NCI-H1436 treated with DMSO at 0.1 percent for 48 hours (cell line): ENCODE results near the gene SIVA1.

Experiments
- DNase-seq: peaks from one replicate; lab custom pipeline; 2025; lab: John Stamatoyannopoulos, UW

Gene SIVA1, protein sequence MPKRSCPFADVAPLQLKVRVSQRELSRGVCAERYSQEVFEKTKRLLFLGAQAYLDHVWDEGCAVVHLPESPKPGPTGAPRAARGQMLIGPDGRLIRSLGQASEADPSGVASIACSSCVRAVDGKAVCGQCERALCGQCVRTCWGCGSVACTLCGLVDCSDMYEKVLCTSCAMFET

DNA sequence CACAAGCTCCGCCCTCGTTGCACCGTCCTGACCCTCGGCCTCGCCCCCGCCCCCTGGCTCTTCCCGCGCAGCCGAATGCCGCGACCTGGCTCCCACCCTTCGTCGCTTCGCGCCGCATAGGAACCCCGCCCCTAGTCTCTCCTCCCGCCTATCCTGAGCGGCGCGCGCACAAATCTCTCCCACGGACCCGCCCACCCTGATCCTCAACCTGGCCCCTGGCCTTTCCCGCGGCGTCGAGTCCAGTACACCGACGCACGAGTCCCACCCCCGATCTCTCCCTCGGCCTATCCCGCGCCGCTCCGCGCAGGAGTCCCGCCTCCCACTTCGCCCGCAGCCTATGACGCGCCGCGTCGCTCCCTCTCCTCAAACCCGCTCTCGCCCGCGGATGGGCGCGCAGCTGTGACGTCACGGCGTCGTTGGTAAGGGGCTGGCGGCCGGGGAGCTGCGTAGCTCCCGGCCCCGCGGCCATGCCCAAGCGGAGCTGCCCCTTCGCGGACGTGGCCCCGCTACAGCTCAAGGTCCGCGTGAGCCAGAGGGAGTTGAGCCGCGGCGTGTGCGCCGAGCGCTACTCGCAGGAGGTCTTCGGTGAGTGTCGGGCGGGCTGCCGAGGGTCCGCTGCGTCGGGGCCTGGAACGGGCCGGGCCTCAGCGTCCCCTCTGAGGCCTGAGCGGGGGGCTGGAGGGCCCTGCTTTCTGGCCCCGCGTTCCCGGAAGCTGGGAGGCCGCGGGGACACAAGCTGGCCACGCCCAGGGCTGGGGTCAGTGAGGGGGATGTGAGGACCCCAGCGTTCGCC lies at the start of gene SIVA1:
Gene SIVA1, plus strand, starts transcription at position 413 of the 793 bp plus-strand sequence. Its CDS starts 55 bp downstream, at position 468.
- DNase-seq, result peak; percentile 87

DNA sequence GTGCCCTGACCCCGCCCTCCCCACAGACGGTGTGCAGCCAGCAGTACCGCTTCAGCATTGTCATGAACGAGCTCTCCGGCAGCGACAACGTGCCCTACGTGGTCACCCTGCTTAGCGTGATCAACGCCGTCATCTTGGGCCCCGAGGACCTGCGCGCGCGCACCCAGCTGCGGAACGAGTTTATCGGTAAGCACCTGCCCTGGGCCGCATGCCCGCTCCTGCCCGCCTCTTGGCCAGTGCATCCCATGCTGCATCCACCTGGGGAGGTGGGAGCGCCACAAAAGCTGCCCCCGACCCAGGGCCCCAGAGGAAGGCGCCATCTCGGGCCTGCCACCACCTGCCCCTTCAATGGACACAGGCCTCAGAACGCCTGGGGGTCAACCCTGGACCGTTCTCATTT lies 49.7 kb upstream of the SIVA1 start:
- no peak for DNase-seq

DNA sequence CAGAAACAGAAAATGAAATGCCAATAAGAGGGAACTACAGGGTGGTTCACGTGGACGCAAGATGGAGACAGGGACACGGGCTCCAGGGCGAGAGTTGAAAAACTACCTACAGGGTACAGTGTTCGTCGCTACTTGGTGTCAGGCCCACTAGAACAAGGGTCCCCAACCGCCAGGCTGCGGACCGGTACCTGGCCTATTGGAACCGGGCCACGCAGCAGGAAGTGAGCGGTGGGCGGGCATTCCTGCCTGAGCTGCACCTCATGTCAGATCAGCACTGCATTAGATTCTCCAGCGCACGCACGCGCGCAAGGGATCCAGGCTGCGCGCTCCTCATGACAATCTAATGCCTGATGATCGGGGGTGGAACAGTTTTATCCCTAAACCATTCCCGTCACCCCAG lies 48.7 kb upstream of the SIVA1 start:
- no peak for DNase-seq

DNA sequence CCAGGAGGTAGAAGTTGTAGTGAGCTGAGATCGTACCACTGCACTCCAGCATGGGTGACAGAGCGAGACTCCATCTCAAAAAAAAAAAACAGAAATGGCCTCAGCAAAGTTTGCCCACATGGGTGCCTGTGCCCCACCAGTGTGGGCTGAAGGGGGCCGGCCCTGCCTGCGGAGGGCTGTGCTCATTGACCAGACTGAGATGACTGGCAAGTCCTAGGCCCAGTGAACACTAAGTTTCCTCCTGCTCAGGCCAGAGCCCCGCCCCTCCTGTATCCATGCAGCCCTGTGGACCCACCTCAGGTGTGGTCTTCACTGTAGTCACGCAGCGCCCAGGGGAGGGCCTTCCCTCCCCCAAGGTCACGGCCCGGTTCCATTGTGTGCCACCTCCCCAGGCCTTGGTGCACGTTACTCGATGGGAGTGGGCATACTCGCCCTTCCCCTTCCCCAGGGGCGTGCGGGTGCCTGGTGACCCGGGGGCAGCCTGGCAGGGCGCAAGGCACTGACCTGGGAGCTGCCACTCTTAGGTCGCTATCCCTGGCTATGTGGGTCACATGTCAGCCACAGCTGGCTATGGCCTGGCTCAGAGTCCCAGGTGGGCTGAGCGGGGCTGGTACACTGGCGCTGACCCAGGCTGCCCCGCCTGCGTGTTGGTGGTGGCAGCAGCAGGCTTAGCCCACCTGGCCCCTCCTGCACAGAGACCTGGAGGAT lies 47.5 kb upstream of the SIVA1 start:
- DNase-seq, result no peak

DNA sequence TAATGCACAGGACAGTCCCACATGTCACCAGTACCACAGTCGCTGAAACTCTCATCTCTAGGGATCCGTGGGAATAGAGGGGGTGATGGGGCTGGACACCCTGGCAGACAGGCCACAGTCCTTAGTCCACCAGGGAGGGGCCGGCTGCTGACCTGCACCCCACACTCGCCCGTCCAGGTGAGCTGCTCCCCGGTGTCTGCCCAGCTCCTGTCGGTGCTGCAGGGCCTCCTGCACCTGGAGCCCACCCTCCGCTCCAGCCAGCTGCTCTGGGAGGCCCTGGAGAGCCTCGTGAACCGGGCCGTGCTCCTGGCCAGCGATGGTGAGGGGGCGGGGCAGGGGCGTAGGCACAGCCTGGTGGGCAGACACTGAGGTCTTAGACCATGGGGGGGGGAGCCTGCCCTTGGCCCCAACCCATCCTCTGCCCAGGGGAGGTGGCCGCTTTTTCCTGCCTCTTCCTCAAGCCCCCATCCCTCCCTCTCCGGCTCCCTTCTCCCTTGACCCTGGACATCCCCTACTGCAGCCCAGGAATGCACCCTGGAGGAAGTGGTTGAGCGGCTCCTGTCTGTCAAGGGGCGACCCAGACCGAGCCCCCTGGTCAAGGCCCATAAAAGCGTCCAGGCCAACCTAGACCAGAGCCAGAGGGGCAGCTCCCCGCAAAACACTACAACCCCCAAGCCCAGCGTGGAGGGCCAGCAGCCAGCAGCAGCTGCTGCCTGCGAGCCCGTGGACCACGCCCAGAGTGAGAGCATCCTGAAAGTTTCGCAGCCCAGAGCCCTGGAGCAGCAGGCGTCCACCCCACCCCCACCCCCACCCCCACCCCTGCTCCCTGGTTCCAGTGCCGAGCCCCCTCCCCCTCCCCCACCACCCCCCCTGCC lies 46.0 kb upstream of the SIVA1 start:
- DNase-seq, result no peak

DNA sequence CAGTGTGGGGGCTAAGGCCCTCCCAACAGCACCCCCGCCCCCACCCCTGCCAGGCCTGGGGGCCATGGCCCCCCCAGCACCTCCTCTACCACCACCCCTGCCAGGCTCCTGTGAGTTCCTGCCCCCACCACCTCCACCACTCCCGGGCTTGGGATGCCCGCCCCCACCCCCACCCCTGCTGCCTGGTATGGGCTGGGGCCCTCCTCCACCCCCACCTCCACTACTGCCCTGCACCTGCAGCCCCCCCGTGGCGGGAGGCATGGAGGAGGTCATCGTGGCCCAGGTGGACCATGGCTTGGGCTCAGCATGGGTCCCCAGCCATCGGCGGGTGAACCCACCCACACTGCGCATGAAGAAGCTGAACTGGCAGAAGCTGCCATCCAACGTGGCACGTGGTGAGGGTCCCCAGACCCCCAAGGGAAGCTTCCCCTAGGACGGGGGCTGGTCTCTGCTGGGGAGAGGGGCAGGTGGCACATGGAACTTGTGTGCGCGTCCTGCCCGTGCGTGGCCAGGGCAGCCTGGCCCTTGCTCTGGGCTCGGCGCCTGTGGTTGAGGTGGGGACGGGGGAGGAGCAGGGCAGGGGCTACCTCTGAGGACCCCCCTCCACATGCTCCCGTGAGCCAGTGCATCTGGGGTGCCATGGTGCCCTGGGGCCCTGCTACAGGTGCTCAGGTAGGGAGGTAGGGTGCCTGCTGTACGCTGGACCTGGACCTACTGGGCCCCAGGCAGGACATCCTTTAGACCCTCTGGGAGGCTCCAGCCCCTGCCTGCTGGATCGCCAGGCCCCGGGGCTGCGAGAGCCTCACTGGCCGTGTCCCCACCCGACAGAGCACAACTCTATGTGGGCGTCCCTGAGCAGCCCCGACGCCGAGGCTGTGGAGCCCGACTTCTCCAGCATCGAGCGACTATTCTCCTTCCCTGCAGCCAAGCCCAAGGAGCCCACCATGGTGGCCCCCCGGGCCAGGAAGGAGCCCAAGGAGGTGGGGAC lies 45.0 kb upstream of the SIVA1 start:
- DNase-seq, result no peak

DNA sequence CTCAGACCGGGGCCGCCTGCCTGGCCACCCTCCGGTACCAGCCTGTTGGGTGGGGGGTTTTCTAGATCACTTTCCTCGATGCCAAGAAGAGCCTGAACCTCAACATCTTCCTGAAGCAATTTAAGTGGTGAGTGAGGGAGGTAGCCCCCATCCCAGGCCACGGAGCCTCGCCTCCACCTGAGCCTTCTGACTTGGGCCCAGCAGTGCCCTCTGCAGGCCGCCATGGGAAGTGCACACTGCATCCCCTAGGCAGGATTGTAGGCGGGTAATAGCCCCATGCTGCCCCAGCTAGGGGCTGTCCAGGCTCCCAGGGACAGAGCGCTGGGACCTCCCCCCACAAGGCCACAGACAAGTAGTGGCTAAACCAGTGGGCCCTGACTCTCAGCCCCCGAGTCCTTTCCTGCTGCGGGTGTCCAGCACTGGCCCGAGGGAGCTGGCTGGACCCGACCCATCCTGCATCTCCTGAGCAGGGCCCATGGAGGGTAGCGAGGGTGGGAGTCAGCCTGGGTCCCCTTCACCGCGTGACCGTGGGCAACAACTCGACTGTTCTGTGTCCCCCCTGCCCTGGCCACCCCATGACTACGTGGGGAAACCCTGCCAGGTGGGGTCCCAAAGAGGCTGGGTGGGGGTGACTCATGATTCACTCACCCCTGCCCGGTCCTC lies 44.2 kb upstream of the SIVA1 start:
- no peak for DNase-seq

DNA sequence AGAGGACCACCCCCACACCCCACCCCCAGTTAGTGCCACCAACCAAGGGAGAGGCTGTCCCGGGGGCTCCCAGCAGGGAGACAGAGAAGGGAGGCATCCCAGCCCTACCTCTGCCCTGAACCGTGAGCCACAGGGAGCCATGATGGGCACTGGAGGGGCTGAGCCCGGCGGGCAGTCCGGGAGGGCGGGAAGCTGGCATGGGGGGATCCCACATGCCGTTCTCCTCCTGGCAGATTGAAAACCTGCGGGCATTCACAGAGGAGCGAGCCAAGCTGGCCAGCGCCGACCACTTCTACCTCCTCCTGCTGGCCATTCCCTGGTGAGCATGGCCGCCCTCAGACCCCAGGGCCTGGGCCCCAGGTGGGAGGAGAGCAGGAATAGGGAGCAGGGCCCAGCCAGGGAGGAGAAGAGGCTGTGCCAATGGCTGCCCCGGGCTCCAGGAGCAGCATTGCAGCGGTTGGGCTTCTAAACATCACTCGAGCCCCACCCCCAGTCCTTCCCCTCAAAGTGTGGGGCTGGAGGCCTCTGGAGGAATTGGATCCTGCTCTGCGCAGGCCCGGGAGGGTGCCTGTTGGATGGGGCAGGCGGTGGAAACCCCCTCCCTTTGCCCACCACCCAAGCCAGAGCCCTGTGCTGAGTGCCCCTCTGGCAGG lies 43.4 kb upstream of the SIVA1 start:
- DNase-seq, result no peak

DNA sequence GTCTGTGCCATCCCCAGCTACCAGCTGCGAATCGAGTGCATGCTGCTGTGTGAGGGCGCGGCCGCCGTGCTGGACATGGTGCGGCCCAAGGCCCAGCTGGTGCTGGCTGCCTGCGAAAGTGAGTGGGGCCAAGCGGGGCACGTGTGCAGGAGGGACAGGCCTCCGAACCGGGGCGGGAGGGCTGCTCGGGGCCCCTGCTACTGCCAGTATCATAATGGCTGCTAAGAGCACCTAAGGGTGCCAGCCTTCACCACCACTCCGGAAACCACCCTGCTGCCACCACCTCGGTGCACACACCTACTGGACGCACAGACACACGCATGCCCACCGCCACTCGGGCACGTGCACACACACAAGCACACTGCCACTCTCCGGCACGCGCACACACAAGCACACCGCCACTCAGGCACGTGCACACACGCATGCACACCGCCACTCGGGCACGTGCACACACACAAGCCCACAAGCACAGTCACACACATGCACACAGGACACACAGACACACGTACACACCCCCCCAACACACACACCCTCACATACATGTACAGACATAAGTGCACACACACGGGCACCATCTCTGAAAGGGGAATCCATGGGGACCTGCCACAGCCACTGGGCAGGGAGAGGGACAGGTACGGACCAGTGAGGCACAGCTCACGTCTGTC lies 42.7 kb upstream of the SIVA1 start:
- no peak for DNase-seq

DNA sequence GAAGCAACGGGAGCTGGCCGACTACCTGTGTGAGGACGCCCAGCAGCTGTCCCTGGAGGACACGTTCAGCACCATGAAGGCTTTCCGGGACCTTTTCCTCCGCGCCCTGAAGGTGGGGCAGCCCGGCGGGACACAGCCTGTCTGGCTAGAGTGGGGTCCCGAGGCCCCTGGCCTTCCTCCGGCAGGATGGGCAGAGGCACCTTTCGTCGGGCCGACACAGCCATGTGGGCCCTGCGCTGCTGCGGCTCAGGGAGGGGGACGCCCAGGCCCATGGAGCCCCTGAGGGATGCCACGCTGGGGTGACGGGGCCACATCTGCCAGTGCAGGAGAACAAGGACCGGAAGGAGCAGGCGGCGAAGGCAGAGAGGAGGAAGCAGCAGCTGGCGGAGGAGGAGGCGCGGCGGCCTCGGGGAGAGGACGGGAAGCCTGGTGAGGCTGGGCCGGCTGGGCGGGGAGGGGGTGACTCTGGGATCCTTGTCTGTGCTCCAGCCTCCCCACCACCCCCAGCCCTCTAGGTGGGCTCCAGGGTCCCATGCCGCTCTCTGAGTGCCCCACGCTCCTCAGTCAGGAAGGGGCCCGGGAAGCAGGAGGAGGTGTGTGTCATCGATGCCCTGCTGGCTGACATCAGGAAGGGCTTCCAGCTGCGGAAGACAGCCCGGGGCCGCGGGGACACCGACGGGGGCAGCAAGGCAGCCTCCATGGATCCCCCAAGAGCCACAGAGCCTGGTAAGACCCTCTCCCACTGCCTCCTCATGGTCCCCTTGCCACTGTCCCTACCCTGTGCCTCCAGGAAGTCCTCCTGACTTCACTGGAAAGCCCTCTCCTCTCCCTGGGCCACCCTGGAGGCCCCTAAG lies 39.8 kb upstream of the SIVA1 start:
- DNase-seq, result no peak

DNA sequence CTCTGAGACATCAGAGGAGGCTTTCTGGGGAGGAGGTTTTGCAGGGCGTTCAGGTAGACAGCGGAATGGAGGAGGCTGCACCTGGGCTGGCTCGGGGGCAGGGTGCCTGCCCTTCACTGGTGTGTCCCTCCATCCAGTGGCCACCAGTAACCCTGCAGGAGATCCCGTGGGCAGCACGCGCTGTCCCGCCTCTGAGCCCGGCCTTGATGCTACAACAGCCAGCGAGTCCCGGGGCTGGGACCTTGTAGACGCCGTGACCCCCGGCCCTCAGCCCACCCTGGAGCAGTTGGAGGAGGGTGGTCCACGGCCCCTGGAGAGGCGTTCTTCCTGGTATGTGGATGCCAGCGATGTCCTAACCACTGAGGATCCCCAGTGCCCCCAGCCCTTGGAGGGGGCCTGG lies 38.9 kb upstream of the SIVA1 start:
- no peak for DNase-seq

DNA sequence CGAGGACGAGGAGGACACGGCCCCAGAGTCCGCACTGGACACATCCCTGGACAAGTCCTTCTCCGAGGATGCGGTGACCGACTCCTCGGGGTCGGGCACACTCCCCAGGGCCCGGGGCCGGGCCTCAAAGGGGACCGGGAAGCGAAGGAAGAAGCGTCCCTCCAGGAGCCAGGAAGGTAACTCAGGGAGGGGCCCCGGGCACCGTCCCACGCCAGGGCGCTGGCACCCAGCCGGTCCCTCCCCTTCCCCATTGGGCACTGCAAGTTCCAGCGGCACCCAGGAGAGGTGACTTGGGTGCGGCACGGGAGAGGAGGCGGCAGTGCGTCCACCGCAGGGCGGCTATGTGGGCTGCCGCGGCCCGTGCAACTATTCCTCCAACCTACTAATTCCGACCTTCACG lies 38.3 kb upstream of the SIVA1 start:
- no peak for DNase-seq

DNA sequence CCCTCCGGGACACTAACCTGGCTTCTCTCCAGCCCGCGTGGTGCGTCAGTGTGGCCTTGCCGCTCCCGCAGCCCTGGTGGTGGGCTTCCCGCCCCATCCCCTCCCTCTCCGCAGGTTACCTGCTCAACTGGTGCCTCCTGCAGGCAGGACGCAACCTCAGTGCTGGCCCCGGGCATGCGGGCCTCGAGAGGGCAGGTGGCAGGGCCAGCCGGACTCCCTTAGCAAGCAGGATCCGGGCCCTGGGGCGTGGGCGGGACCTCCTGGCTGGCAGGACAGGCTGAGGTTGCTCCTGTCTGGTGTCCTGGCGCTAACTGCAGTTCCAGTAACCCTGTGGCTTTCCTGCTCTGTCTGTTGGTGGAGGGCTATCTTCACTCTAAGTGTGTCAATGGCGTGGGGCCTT lies 37.5 kb upstream of the SIVA1 start:
- no peak for DNase-seq

DNA sequence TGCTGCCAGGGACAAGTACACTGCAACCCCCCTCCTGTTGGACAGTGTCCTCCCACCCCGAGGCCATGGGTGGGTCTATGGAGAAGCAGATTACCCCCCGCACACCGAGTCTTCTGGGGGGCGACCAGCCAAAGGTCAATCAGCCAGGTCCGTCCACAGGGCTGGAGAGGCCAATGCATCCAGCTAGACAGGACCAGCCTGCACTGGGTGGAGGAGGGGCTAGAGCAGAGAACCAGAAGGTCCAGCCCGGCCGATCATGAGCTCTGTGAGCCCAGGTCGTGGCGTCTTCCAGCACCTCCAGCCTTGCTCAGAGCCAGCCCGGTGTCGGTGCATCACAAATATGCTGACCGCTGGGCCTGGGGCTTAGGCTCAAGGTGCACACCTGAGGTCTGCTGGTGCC lies 37.1 kb upstream of the SIVA1 start:
- no peak for DNase-seq

DNA sequence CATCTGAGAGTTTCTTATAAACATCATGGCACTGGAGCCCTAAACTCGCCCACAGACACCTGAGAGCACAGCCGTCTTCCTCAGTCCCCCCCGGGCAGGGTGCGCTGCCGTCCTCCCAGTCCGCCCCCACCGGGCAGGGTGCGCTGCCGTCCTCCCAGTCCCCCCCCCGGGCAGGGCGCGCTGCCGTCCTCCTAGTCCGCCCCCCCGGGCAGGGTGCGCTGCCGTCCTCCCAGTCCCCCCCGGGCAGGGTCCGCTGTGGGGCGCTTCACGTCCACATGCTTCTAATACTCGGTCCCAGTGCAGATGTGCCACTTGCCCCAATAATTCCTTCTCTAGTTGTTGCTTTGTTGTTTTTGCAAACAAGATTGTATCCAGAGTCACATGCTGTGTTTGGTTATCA lies 35.8 kb upstream of the SIVA1 start:
- DNase-seq, result no peak

DNA sequence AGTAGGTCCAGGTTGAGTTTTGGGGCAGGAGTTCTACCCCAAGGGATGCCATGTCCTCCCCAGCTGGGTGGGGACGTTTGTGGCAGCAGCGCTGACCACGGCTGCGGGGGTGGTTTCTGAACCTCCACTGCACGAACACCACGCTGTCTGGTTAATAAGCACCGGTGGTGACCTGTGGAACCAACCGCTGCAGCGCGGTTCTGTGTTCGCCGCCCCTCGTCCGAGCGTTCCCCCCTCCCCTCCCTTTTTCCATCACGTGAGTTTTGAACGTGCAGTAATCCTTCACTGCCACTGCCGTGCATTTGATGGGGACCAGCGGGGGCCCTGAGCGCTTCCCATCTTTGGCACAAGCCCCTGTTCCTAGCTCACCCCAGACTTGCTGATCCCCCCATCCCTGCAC lies 35.3 kb upstream of the SIVA1 start:
- no peak for DNase-seq

DNA sequence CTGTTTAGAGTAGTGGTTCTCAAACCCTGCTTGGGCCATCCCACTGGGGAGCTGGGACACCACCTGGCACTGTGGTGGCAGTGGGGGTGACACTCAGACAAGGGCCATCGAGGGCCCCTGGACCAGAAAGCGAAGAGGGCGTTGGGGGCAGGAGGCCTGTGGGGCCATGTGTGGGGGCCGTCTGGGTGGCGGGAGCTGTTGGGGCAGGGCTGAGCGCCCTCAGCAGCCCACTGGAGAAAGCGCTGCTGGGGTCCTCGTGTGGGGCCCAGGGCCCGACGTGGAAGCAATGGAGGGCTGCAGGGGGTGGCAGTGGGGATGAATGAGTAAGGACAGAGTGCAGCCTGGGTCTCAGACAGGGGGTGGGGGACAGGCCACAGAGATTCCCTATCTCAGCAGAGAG lies 34.8 kb upstream of the SIVA1 start:
- DNase-seq, result no peak

DNA sequence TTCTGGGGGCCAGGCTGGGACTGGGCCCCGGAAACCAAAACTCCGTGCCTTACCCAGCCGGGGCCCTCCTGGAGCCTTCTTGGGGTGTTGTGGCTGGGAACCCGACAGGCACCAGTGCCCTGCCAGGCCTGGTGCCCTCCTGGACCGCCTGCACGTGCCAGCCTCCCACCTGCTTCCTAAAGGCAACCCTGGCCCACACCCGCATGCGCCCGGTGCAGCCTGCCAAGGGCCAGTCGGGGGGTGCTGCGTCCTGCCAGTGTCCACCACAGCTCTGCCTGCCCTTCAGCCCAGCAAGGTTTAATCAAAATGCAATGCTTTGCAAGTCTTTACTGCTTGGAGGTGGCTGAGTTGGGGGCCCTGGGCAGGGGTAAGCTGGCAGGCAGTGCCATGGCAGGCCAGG lies 34.1 kb upstream of the SIVA1 start:
- no peak for DNase-seq

DNA sequence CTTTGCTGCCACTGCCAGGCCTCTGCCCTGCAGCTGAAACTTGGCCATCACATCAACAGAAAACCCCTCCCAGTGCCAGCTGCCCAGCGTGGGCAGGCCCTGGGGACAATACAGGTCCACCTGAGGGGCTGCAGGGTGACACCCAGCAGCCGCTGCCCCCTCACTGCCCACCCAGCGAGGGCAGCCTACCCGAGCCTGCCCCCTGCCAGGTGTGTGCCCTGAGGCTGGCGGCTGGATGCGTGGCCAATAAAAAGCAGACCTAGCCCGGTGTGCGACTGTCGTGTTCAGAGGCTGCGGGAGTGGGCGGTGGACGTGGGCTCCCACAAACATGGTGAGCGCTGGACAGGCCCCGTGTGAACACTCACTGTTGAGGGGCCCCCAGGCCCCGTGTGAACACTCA lies 33.6 kb upstream of the SIVA1 start:
- no peak for DNase-seq
